NCI-H1417 treated with DMSO at 0.1 percent for 48 hours (cell line): ENCODE data around the gene MYH9.

ENCODE experiments used
- DNase-seq: peaks from one replicate; lab custom pipeline; 2025; lab: John Stamatoyannopoulos, UW

MYH9 gene

DNA sequence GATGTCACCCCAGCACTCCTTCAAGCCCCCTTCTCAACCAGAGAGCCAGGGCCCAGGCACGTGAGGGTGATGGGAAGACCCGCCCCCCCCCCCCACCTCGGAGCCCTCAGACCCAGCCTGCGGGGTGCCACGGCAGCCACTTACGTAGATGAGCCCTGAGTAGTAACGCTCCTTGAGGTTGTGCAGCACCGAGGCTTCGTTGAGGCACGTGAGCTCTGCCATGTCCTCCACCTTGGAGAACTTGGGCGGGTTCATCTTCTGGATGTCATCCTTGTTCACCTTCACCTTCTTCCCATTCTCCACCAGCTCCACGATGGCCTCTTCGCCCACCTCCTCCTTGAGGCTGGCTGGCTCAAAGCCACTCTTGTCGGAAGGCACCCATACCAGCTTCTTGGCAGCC lies 39.0 kb downstream of the MYH9 start:
- no peak for DNase-seq

DNA sequence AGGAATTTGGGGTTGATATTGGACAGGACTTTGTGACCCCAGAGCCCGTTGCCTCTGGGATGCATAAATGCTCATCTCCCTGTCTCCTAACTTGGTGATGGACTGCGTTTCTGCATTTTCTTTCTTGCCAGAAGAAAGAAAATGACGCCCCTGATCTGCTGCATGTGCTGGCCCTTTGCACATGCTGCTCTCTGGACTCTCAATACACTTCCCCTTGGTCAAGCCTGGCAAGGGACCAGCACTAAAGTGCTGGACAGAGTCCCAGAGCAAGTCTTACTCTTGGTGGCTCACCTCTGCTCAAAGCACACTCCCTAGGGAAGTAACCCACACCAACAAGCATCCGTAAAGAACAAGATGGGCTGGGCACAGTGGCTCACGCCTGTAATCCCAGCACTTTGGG lies 40.7 kb downstream of the MYH9 start:
- no peak for DNase-seq

DNA sequence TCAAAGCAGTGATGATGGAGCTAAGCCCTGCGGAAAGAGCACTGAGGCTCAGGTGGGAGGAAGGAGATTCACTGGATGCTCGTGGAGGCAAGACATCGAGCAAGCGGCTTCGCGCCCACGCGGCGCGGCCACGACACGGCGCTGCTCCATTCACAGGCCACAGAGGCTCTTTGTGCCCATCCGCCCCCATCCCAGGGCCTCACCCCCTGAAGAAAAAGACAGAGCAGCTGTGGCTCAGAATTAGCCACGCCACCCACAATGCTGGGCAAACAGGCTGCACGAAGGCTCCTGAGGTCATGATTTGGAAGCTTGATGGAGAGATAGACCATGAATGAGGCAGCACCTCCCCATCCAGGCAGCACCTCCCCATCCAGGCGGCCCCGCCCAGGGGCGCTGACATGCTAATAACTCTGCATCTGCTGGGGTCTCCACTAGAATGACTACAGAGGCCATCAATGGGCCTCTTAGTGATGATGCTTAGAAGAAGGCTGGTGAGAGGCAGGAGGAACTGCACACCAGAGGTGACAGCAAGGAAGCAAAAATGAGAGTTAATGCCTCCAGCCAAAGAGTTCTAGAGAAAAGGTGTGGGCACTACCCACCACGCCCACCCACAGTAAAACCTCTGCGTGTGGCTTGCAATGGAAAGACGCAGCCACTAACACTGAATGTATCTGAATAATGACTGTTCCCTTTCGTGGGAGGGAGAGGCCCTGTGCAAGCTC lies 43.5 kb downstream of the MYH9 start:
- DNase-seq: no peak

DNA sequence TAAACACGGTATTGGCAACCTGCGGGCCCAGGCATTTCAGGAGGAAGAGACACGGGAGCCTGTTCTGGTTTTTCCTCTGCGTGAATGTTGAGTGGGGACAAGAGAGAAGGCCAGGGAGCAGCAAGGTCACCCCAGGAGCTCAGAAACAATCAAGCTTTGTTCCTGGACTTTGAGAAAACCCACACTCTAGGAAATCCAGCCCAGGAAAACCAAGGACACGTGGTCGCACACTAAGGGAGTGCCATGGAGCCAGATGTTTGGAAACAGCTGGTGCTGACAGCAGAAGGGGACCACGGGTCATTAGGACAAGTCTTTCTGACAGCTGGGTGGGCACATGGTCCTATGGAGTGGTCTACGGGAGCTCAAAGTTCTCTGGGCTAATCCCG lies 44.1 kb downstream of the MYH9 start:
- DNase-seq: no peak

DNA sequence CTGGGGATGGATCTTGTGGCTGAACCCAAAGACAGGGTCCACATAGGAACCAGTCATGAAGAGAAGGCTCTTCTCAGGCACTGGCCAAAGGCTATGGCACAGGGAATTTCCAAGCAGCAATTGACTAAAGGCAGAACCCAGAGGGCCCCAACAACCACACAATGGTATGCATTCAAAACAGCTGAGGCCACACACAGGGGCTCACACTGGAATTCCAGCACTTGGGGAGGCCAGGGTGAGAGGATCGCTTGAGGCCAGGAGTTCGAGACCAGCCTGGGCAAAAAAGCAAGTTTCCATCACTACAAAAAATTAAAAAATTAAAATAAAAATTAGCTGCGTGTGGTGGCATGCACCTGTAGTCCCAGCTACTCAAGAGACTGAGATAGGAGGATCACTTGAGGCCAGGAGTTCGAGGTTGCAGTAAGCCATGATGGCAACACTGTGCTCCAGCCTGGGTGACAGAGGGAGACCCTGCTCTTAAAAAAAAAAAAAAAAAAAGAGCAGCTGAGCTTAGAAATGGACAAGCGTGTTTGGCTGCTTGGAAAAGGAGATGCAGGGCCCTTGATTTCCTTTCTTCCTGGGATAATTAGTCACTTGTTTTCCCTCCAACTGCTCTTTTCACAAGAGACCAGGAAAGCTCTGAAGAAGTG lies 44.6 kb downstream of the MYH9 start:
- DNase-seq: no peak

DNA sequence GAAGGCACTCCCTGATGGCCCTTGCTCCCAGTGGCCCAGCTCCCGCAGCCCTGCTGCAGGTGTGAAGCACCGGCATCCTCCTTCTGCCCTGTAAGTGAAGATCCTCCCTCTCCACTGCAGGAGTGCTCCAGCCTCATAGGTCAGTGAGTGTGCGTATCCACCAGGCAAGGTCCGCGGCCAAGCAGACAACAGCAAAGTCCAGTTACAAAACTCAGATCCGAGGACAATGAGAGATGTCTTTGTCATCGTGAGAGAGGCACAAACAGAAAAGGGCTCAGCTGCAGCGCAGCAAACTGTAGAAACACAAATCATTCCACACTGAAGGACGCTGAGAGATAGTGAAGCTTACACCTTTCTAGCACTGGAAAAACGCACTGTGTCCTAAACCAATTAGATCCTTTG lies 46.1 kb downstream of the MYH9 start:
- no peak for DNase-seq

DNA sequence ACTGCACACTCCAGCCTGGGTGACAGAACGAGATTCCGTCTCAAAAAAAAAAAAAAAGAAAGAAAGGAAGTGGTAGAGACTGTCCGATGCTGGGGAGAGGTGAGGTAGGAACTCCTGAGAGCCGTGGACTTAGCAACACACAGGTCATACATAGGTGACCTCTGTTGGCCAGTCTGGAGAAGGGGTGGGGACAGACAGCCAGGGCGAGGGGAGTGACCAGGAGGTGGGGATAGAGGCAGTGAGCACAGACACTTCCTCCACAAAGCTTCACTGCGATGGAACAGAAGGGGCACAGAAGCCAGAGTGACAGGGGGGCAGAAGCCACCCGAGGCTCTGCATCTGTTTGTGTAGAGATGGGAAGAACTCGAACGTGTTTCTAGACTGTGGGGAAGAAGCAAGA lies 47.1 kb downstream of the MYH9 start:
- DNase-seq: no peak

DNA sequence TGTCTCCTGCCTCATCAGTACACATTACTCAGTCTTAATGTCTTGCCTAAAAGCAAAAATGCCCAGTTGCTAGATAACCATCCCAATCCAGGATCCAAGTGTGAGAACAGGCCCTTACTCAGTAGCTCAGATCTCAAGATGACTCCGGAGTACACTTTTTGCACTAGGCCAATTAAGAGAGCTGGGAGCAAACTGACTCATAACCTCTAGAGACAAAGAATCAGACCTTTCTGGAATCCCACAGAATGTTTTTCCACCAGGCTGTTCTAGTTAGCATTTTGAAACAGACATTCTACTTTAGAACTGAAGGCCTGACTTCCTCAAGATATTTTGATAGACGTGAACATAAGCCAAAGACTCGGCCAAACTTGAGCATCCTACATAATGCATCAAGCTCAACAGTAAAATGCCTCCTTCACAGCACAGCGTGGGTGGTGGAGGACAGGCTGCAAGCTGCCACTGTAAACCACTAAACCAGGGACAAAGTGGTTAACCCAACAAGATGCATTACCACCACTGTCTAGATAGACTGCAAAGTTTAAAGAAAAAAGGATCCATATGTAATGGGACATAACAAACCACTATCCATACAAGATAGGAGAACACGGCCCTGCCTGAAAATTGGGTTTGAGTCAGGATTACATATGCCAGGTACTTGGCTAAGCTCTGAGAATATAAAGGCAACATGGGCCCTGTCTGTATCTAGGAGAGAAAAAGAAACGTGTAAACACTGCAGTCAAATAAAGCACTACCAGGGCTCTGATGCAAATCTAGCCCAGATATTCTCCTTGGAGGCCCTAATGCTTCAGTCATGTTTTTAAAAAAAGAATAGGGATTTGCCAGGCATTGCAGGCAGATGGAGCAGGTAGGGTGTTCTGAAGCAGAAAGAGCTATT lies 48.3 kb downstream of the MYH9 start:
- DNase-seq: no peak

DNA sequence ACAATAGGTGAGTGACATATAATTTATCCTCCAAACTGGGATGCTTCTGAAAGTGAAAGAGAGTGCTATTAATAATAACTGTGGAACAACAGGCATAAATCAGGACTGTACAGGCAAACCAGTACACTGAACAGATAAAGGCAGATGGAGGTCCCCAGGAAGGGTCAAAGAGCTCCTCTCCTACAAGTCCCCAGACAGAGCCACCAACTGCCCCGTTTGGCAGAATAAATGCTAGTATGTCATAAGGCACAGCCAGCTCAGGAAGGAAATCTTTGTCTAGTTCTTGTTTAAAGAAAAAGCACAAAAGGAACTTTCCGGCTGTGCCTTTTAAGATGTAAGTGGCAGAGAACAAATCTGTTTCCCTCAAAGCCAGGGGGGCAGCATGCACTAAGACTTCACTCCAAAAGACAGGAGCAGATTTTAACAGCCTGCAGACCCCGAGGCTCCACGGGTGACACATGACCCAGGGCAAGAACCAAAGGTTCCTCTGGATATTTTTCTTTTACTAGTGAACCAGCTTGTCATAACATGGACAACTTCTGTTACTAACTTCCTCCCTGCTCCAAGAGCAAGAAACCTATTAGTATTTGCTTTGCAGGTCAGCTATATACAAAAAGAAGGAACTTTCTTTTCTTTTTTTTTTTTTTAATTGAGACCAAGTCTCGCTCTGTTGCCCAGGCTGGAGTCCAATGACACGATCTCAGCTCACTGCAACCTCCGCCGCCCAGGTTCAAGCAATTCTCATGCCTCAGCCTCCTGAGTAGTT lies 50.2 kb downstream of the MYH9 start:
- DNase-seq: no peak

DNA sequence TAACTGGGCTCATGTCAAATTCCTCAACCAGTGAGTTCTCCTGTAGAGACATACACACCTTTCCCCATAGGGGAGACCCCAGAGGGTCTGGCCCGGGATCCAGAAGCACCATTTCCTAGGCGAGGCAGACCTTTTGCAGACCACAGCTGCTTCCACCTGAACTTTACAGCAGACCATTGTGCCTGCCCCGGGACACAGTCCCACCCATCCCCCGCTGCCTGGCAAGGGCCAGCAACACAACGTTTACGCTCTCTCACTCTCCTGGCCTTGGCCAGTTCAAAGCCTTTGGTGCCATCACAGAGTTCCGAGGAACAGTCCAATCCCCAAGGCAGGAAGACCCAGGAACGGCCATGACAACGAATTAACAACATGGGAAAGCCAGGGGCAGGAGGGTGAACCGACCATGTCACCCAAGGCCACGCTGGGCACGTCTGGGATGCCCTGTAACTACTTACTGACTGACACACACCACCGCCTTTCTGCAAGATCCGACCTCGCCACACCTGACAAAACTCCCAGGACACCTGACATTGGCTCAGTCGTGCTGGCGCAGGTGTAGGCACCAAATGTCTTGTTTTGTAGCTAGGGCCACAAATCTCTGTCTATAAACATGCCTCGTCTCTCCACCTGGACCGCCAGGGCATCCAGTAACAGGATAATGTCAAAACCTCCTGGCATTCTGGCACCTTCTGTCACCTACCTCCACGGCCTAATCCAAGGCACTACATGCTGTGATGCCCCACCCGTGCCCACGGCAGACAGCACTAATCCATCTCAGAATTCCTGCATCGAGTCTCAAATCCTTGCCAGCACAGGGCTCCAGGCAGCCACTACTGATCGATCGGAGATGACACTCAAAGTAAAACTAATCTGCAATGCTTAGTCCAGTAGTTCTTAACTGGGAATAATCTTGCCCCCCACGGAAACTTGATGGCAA lies 51.3 kb downstream of the MYH9 start:
- no peak for DNase-seq

DNA sequence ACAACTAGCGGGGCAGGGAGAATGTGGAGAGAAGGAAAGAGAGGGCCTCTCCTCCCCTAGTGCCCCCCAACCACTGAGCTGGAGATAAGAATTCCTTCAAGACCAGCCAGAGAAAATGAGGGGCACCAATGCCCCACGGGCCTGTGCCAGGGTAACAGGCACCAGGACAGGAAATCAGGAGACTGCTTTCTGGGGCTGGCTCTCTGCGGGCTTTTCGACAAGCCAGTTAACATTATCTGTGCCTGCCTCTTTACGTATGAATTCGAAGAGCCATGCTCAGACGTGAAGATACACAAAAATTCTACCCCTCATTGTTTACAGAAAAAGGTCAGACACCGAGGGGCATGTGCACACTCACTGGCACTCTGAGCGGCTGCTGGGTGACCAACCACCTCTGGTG lies 52.1 kb downstream of the MYH9 start:
- DNase-seq: no peak

DNA sequence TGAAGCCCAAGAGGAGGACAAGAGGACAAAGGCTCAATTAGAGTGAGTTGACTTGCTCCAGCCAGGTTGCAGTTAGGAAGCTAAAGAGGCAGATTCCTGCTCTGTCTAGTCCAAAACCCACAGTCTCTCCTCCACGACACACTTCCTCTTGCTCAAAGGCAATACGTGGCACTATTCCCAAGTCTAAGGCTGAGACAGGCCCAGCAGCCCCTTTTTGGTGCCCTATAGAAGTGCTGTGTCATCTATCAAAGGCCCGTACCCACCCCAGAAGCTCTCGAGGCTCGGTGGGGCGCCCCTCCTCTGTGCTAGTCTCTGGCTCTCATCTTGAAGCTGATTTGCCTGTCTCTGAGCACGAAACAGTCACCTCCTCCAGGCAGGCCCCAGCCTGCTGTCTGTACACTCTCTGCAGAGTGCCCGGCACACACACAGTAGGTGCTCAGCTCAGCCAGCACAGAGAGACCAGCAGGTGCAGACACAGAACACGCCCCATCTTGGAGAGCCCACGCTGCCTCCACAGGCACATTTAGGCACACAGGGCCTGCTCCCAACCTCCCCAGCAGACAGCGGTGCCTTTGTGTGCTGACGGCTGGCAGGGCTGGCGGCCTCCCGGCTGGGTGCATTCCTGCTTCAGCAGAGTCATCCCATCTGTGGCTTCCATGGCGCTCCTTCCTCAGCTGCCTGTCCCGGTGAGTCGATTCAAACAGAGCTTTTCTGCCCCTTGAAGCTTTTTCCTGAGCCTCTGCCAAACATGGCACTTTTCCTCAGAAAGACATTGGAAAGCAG lies 52.8 kb downstream of the MYH9 start:
- no peak for DNase-seq

DNA sequence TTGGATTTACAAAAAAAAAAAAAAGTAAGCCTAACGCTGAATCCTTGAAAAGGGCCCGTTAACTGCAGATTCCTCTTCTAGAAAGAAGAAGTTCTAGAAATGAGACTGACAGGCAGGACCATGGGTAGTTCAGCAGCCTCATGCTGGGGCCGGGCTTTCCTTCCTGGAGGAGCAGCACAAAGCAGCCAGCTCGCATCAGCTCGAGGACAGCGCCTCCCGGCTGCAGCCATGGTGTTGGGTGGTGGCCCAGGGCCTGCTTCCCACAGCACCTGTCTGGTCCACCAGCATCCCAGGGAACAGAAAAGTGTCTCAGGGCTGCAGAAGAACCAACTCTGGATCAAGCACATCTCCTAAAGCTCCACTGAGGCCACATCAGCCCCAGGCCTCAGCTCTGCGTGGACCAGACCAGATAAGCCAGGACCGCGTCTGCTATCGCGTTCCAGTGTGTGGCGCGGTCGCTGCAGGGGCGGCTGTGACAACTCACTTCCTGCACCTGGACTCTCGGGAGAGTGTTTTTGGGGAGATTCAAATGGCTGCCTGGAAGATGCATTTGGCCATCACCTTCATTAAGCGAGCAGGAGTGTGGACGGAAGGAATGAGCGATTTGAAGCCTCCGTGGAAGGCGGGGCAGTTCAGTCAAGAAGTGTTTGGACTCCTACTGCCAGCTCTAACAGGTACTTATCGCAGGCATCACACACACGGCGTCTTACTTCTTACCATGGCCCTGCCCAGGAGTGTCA lies 53.5 kb downstream of the MYH9 start:
- no peak for DNase-seq

DNA sequence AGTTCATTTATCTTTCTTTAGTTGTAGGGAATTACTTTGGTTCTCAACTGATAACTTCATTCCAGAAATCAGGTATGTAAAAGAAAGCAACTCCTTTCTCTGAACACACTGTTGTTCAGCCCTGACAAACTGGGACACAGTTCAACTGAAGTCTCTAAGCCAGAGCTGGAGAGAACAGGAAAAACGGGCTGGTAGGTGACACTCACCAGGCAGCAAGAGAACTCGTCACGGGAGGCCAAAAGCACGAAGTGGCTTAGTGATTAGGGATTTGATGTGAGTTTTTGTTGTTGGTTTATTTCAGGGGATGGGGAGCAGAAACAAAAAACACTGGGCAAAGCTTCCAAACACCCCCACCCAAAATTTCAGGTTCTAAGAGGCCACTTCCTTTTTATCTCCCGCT lies 54.1 kb downstream of the MYH9 start:
- DNase-seq: no peak

DNA sequence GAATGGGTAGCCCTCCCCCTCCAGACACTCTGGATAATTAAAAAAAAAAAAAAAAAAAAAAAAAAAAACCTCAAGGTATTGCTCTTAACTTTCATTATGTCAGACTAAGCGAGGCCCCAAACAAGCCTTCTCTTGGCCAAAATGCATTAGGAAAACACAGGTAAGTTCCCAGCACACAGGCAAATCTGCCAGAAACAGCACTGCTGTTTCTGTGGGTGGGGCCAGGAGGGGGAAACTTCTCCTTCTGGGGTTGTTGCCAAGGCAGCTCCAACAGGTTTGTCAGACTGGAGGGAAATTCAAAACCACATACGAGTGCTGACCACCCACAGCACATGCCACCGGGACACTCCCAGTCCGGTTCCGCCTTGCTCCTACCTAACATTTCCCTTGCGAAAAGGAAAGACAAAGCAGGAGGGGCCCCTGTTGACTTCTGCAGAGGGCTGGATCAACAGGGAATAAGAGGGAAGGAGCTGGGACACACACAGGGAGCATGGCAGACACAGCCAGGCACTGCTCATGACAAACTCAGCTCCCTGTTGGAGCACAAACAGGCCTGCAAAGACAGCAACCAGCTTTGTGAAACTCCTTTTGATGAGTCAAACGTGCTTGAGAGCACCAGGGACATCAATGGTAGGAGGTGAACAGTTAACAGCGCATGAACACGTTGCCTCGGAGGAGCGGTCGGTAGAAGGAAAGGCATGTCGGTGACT lies 55.0 kb downstream of the MYH9 start:
- no peak for DNase-seq

DNA sequence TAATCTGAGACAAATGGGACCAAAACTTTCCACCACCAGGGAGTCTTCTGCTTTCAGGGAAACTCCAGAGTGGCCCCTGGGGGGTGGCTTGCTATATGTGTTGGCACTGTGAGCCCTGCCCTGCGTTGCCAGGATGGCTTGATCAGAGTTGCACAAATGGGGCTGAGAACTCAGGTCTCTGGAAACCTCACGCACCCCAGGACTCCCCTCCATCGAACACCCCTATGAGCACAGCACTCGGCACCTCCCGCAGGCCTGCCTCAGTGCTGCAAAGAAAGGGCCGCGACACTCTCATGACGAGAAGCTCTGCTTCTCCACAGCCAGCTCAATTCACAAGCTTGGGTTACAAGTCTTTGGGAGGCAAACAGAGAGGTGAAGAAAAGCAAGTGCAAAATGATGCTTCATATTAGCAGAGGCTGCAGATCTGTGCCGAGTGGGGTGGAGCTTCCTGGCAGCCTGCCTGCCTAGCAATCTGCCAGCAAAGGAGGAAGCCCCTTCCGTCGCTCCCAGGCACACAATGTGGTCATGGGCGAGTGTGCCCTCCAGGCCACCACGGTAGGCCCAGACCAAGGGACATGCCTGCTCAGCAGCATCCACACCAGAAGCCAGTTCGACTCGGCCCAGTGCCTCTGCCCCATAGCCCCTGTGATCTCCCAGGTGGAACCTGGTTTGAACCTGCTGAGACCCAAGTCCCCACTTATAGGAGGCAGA lies 55.7 kb downstream of the MYH9 start:
- DNase-seq: no peak

DNA sequence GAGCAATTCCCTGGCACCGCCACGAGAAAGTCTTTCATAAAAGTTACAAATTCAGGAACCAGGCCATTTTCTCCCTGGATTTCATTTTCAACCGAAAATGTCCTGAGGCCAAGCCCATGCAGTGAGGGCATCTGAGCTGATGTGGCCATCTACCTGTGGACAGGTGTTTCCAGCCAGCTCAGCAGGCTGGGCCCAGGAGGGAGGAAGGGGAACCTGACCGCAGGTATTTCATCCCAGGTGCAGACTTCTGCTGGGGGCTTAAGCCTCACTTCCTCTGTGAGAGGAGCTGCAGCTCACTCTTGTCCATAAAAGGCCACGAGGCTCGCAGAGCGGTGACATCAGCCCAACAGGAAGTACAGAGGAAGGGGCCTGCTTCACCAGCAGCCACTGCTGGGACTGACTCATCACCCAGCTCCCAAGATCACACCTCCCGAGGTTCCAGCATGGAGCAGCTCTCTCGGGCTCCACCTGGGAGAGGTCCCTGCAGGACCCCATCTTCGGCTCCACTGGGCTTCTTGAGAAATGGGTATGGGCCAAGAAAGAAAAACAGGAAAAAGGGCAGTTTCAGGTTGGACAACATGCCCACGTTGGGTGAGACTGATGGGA lies 56.4 kb downstream of the MYH9 start:
- no peak for DNase-seq
